ENCODE measurements around the gene PCCA.
"Not testable (repeated sequence)": the region's sequence is repeated elsewhere in the genome, so short reads cannot be mapped to it uniquely, and the experiment has no call there.

PCCA gene

DNA sequence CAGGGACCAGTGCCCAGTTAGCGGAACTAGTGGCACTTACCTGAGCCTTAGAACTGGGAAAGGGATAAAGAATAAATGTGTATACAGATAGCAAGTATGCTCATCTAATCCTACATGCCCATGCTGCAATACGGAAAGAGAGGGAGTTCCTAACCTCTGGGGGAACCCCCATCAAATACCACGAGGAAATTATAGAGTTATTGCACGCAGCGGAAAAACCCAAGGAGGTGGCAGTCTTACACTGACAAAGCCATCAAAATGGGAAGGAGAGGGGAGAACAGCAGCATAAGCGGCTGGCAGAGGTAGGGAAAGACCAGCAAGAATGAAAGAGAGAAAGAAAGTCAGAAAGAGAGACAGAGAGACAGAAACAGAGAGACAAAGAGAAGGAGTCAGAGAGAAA is 5.5 kb upstream of the PCCA start:
- in situ Hi-C loops (cut with MboI; ENCODE audit: low sequenced_read_pairs); H3K9me3 ChIP-seq; H3K27me3 ChIP-seq (ENCODE audit: low read depth); H3K4me1 ChIP-seq; H3K4me3 ChIP-seq; H3K36me3 ChIP-seq (replicated peaks); DNase-seq (ENCODE audit: low spot score in 2 of 2): not testable (repeated sequence)

DNA sequence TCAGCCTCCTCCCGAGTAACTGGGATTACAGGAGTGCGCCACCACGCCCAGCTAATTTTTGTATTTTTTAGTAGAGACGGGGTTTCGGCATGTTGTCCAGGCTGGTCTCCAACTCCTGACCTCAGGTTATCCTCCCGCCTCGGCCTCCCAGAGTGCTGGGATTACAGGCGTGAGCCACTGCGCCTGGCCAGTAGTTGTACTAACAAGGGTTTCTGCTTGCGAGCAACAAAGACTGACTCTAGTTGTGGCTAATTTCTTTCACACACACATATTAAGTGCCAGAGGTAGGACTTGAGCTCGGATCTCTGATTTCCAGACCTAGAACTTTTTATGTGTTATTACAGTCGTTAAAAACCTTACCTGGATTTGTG is 635 bp upstream of the PCCA start:
- Histone ChIP-seq H3K27me3 (ENCODE audit: low read depth) (no peaks in the 10 kb centered on the region), H3K4me3 (peak overlapping the region; percentile 80), H3K4me1 (peaks cover 10% of the 10 kb centered on the region), H3K36me3 (replicated peaks) (no peaks in the 10 kb centered on the region; the same call in 1 of the 2 replicates), H3K9me3 (no peaks in the 10 kb centered on the region)
- DNase-seq (ENCODE audit: low spot score in 2 of 2) = peak in 1 of 2 experiments; percentile 28
- in situ Hi-C loops (cut with MboI; ENCODE audit: low sequenced_read_pairs) = no loop called here

GRCh38 chr13:100089465-100090032 is 656 bp downstream of the PCCA start:
- DNase-seq (ENCODE audit: low spot score in 2 of 2) = peak in 1 of 2 experiments; percentile 54
- in situ Hi-C loops (cut with MboI; ENCODE audit: low sequenced_read_pairs) = no loop called here
- H3K4me3 ChIP-seq = peak overlapping the region; percentile 80
- no peaks in the 10 kb centered on the region for H3K27me3 ChIP-seq (ENCODE audit: low read depth)
- peaks cover 10% of the 10 kb centered on the region for H3K4me1 ChIP-seq
- no peaks in the 10 kb centered on the region for H3K9me3 ChIP-seq
- H3K36me3 ChIP-seq (replicated peaks) = no peaks in the 10 kb centered on the region; the same call in 1 of the 2 replicates

- H3K27me3 ChIP-seq (ENCODE audit: low read depth) = no peaks in the 10 kb centered on the region
- in situ Hi-C loops (cut with MboI; ENCODE audit: low sequenced_read_pairs) = no loop called here
Observed at GRCh38 chr13:100090861-100091260, 2.0 kb downstream of the PCCA start.

DNA sequence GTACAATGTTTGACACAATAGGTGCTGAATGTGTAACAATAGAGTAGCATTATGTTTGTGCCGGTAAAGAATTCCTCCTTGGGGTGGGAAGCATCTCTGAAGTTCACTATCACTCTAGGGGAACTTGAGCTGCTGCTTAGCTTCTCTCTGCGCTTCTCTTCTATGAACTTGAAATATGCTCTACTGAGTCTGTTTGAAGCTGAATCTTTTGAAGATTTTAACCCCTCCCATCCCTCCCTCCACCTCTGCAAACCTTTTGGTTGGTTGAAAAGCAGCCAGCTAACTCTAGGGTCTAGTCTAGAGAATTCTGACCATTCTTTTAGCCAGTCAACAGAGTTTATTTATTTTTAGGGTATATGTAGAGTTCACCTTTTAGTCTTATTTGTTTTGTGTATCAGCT is 2.5 kb downstream of the PCCA start:
- Histone ChIP-seq H3K4me1 (peaks cover 10% of the 10 kb centered on the region), H3K36me3 (replicated peaks) (no peaks in the 10 kb centered on the region), H3K4me3 (no peak overlapping the region), H3K27me3 (ENCODE audit: low read depth) (no peaks in the 10 kb centered on the region), H3K9me3 (no peaks in the 10 kb centered on the region)
- in situ Hi-C loops (cut with MboI; ENCODE audit: low sequenced_read_pairs) = no loop called here
- DNase-seq (ENCODE audit: low spot score in 2 of 2) = no peak

More at GRCh38 chr13:100090861-100091260, 2.0 kb downstream of the PCCA start:
- peaks cover 10% of the 10 kb centered on the region for H3K4me1 ChIP-seq
- H3K36me3 ChIP-seq (replicated peaks) = no peaks in the 10 kb centered on the region
- no peak overlapping the region for H3K4me3 ChIP-seq
- H3K9me3 ChIP-seq = no peaks in the 10 kb centered on the region
- no peak for DNase-seq (ENCODE audit: low spot score in 2 of 2)

GRCh38 chr13:100092273-100092672 is 3.4 kb downstream of the PCCA start:
- DNase-seq (ENCODE audit: low spot score in 2 of 2) = not testable (repeated sequence)

GRCh38 chr13:100095498-100095897 is 6.6 kb downstream of the PCCA start:
- no peak for DNase-seq (ENCODE audit: low spot score in 2 of 2)
- Histone ChIP-seq H3K27me3 (ENCODE audit: low read depth) (no peaks in the 10 kb centered on the region), H3K4me1 (peaks cover 16% of the 10 kb centered on the region), H3K36me3 (replicated peaks) (no peaks in the 10 kb centered on the region), H3K4me3 (no peak overlapping the region), H3K9me3 (no peaks in the 10 kb centered on the region)
- in situ Hi-C loops (cut with MboI; ENCODE audit: low sequenced_read_pairs) = no loop called here

More at GRCh38 chr13:100092273-100092672, 3.4 kb downstream of the PCCA start:
- peaks cover 10% of the 10 kb centered on the region for H3K4me1 ChIP-seq
- H3K36me3 ChIP-seq (replicated peaks); H3K27me3 ChIP-seq (ENCODE audit: low read depth); H3K9me3 ChIP-seq; in situ Hi-C loops (cut with MboI; ENCODE audit: low sequenced_read_pairs); H3K4me3 ChIP-seq: not testable (repeated sequence)

- Histone ChIP-seq H3K36me3 (replicated peaks) (no peaks in the 10 kb centered on the region), H3K27me3 (ENCODE audit: low read depth) (no peaks in the 10 kb centered on the region), H3K4me1 (peaks cover 12% of the 10 kb centered on the region), H3K4me3 (no peak overlapping the region), H3K9me3 (no peaks in the 10 kb centered on the region)
- in situ Hi-C loops (cut with MboI; ENCODE audit: low sequenced_read_pairs) = no loop called here
- no peak for DNase-seq (ENCODE audit: low spot score in 2 of 2)
Observed at GRCh38 chr13:100096526-100096925, 7.6 kb downstream of the PCCA start.

GRCh38 chr13:100097821-100098220 is 8.9 kb downstream of the PCCA start:
- in situ Hi-C loops (cut with MboI; ENCODE audit: low sequenced_read_pairs) = no loop called here
- Histone ChIP-seq H3K27me3 (ENCODE audit: low read depth) (no peaks in the 10 kb centered on the region), H3K9me3 (no peaks in the 10 kb centered on the region), H3K4me1 (peaks cover 11% of the 10 kb centered on the region), H3K4me3 (no peak overlapping the region), H3K36me3 (replicated peaks) (no peaks in the 10 kb centered on the region)
- no peak for DNase-seq (ENCODE audit: low spot score in 2 of 2)

- Histone ChIP-seq H3K36me3 (replicated peaks) (no peaks in the 10 kb centered on the region), H3K4me3 (no peak overlapping the region), H3K9me3 (no peaks in the 10 kb centered on the region), H3K4me1 (peaks cover 11% of the 10 kb centered on the region), H3K27me3 (ENCODE audit: low read depth) (no peaks in the 10 kb centered on the region)
- in situ Hi-C loops (cut with MboI; ENCODE audit: low sequenced_read_pairs) = no loop called here
- DNase-seq (ENCODE audit: low spot score in 2 of 2) = no peak
Observed at GRCh38 chr13:100098445-100099116, 9.7 kb downstream of the PCCA start.

GRCh38 chr13:100099117-100099445 is 10.2 kb downstream of the PCCA start:
- H3K36me3 ChIP-seq (replicated peaks); H3K9me3 ChIP-seq; in situ Hi-C loops (cut with MboI; ENCODE audit: low sequenced_read_pairs); DNase-seq (ENCODE audit: low spot score in 2 of 2); H3K27me3 ChIP-seq (ENCODE audit: low read depth); H3K4me3 ChIP-seq: not testable (repeated sequence)
- peaks cover 11% of the 10 kb centered on the region for H3K4me1 ChIP-seq

GRCh38 chr13:100100115-100100879 is 11.4 kb downstream of the PCCA start:
- no peaks in the 10 kb centered on the region for H3K36me3 ChIP-seq (replicated peaks)
- H3K4me1 ChIP-seq = peaks cover 11% of the 10 kb centered on the region
- no peaks in the 10 kb centered on the region for H3K27me3 ChIP-seq (ENCODE audit: low read depth)
- H3K4me3 ChIP-seq = no peak overlapping the region
- in situ Hi-C loops (cut with MboI; ENCODE audit: low sequenced_read_pairs) = no loop called here
- H3K9me3 ChIP-seq = no peaks in the 10 kb centered on the region
- DNase-seq (ENCODE audit: low spot score in 2 of 2) = peak; percentile 14 to 27

DNA sequence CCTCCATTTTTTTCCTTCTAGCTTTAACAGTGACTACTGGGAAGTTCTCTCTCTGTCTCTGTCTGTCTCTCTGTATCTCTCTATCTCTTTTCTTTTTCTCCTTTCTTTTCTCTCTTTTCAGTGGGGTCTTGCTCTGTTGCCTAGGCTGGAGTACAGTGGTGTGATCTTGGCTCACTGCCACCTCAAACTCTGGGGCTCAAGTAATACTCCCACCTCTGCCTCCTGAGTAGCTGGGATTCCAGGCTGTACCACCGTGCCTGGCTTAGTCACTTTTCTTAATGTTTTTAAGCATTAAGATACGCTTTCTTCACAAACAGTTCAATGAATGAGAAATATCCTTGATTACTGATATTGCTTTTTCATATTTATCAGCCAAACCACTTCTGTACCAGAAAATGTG is 13.1 kb downstream of the PCCA start:
- H3K36me3 ChIP-seq (replicated peaks) = no peaks in the 10 kb centered on the region
- peaks cover 11% of the 10 kb centered on the region for H3K4me1 ChIP-seq
- no peak overlapping the region for H3K4me3 ChIP-seq
- H3K27me3 ChIP-seq (ENCODE audit: low read depth) = no peaks in the 10 kb centered on the region
- in situ Hi-C loops (cut with MboI; ENCODE audit: low sequenced_read_pairs) = no loop called here
- no peaks in the 10 kb centered on the region for H3K9me3 ChIP-seq
- no peak for DNase-seq (ENCODE audit: low spot score in 2 of 2)

DNA sequence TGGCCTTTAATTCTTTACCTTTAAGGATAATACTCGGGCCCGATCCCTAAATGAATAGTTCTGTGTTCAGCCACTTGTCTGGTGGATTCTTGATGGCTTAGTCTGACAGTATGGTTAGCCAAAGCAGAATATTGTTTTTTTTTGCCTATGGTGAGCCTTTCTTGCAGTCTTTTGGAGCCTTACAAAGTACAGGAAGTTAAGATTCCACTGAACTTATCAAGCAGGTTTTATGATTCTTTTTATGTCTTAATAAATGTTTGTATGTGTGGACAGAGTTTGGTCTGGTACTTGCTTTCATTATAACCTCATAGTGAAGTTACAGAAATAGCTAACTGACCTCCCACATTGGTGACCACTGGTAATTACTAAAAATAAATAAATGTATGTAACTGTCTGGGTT is 17.1 kb downstream of the PCCA start:
- Histone ChIP-seq H3K4me1 (no peaks in the 10 kb centered on the region), H3K27me3 (ENCODE audit: low read depth) (no peaks in the 10 kb centered on the region), H3K36me3 (replicated peaks) (no peaks in the 10 kb centered on the region), H3K4me3 (no peak overlapping the region), H3K9me3 (no peaks in the 10 kb centered on the region)
- in situ Hi-C loops (cut with MboI; ENCODE audit: low sequenced_read_pairs) = no loop called here
- no peak for DNase-seq (ENCODE audit: low spot score in 2 of 2)

Measured in HAP-1 (cell line).